Stimulated activated CD4-positive, alpha-beta T cell treated with anti-CD3 and anti-CD28 coated beads, TNF-alpha, amount 100 ng/mL, for 24 hours (primary cell): ENCODE measurements around the gene ARL6IP4.
"Not testable (repeated sequence)": the region's sequence is repeated elsewhere in the genome, so short reads cannot be mapped to it uniquely, and the experiment has no call there.

Experiments
- DNase-seq, 3 experiments: peaks; one replicate each; pipeline ENCODE4 v3.0.0-alpha.2; 2020; ENCODE audit warnings: low read depth in 3 of 3

The ARL6IP4 gene

DNA sequence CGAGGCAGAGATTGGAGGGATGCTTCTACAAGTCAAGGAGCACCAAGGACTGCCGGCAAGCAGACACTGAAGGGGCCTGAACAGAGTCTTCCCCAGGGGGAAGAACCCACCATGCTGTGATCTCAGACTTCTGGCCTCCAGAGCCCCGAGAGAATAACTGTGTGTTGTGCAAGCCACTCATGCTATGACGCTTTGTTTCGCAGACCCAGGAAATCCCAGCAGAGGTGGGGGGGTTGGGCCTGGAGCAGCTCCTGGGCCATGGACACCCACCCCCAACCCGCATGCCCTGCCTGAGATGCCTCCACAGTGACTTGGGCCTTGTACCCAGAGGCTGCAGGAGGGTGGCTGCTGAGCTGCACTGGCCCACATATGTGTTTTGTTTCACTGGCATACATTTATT is 31.2 kb downstream of the ARL6IP4 start:
- DNase-seq = no peak

DNA sequence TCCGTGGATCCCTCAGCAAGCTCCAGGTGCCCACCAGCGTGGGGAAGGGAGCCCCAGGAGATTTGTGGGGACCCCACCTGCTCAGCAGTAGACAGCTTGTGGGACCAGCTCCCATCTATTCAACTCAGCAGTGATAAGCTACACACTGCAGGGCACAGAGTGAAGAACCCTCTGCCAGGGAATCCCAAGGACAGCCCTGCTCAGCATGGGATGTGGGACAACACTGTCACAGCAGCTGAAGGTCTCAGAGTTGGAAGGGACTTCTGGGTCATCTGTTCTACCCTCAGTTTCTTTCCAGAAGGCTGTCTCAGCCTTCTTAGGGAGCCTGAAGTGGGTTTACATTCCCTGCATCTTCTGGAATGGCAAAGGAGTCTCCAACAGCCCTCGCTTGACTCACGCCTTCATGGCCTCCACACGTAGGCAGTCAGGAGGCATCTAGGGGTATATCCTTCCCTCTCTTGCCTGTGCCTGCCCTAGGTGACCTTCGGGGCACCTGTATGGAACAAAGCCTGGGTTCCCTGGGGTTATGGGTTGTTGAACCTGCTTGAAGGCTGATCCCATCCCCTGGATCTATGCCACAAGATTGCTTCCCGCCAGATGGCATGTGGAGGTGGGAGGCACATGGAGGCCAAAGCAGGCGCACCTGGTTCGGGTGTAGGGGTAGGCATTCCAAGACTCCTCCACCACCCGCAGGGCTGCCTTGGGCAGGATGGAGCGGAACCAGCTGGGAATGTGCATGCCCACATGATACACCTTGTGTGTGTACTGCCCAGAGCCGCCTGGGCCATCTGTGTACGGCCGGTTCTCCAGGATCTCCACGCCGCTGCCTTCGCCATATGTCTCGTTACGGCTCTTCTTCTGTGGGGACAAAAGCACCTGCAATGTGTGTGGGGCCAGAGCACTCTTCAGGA is 33.0 kb downstream of the ARL6IP4 start:
- no peak for DNase-seq

GRCh38 chr12:123014473-123014872 is 34.0 kb downstream of the ARL6IP4 start:
- DNase-seq = not testable (repeated sequence)

GRCh38 chr12:123017753-123018152 is 37.3 kb downstream of the ARL6IP4 start:
- DNase-seq = no peak

DNA sequence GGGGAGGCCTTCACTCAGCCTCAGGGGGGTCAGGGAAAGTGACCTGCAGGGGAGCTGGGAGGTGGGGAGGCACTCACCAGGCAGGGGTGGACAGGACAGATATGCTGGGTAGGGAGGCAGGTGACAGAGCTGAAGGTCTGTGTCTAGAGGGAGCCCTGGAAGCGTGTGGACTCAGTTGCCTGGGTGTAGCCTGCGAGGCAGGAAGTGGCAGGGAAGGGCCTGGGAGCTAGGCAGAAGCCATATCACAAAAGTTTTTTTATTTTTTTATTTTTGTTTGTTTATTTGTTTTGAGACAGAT is 39.3 kb downstream of the ARL6IP4 start:
- DNase-seq = no peak

- no peak for DNase-seq
Measured at GRCh38 chr12:123021688-123022604, 41.5 kb downstream of the ARL6IP4 start.

- DNase-seq = no peak
Measured at GRCh38 chr12:123022846-123023245, 42.4 kb downstream of the ARL6IP4 start.

DNA sequence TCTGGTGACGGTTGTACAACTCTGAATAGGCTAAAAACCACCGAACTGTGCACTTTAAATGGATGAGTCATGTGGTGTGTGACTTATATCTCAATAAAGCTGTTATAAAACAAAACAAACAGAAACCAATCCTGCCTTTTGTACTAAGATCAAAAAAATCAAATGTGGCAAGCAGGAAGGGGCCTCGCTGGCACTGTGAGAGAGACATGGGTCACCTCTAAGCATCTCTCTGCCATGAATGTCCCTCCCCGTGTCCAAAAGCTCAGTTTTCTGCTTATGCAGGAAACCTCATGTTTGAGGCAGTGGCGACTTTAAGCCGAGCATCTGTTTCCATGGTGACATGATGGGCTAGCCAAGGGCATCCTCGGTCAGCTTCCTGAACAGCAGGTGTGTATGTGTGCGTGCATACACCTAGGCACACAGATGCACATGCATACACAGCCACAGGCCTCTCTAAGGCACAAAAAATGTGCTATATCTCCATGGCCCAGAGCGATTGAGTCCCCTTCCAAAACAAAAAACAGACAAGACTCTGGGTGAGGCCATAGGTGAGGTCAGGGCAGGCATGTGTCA is 44.4 kb downstream of the ARL6IP4 start:
- peak in 1 of 3 experiments; percentile 23 for DNase-seq

DNA sequence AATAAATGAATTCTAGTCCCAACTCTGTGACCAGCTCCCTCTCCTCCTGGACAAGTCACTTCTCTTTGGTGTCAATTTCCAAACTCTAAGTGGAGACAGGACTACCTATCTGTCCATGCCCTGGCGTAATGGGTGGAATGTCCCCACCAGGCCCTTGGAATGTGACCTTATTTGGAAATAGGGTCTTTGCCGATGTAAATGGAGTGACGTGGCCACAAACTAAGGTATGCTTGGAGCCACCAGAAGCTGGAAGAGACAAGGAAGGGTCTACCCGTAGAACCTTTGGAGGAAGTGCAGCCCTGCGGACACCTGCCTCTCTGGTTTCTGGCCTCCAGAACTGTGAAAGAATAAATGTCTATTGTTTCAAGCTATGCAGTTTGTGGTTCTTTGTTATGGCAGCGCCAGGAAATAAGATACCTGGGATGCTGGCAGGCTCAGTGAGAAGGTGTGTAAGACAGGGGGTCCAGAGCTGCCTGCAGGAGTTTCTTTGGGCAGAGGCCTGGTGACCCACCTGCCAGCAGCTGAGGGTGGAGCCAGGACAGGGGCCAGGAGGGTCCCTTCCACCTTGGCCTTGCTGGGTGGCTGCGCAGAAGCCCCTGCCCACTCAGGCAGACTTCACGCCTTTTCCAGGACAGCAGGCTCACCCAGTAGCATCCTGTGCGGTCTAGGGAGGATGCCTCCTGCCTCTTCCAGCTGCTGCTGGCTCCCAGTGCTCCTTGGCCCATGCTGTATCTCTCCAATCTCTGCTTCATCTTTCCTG is 45.8 kb downstream of the ARL6IP4 start:
- no peak for DNase-seq

- no peak for DNase-seq
Measured at GRCh38 chr12:123027726-123028445, 47.4 kb downstream of the ARL6IP4 start.

DNA sequence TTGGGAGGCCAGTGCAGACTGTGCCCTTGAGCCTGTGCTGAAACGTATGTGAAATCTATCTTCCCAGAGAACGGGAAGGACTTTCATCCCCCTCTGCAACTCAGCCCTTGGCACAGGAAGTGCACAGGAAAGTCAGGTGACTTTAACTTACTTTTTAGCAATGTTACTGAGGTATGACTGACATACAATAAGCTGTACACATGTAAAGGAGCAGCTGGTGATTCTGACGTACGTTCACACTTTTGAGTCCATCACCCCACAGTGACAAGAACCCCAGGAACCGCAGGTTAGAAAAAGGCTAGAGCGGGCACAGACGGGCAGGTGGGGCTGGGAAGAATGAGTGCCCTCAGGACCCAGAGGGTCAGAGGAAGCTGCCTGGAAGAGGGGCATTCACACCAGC is 48.0 kb downstream of the ARL6IP4 start:
- DNase-seq = no peak

GRCh38 chr12:123029550-123029949 is 49.1 kb downstream of the ARL6IP4 start:
- DNase-seq = no peak

GRCh38 chr12:123030686-123031085 is 50.2 kb downstream of the ARL6IP4 start:
- no peak for DNase-seq

GRCh38 chr12:123031171-123031845 is 50.8 kb downstream of the ARL6IP4 start:
- no peak for DNase-seq
